ENCODE data around the gene ASL.
"Not testable (repeated sequence)": the region's sequence is repeated elsewhere in the genome, so short reads cannot be mapped to it uniquely, and the experiment has no call there.

The ASL gene

GRCh38 chr7:66055321-66055956, 20.2 kb upstream of the ASL start:
- FAIRE-seq: no peak
- no peak for DNase-seq (ENCODE audit: insufficient read length, low spot score)
- TF ChIP-seq, protein P1, sequence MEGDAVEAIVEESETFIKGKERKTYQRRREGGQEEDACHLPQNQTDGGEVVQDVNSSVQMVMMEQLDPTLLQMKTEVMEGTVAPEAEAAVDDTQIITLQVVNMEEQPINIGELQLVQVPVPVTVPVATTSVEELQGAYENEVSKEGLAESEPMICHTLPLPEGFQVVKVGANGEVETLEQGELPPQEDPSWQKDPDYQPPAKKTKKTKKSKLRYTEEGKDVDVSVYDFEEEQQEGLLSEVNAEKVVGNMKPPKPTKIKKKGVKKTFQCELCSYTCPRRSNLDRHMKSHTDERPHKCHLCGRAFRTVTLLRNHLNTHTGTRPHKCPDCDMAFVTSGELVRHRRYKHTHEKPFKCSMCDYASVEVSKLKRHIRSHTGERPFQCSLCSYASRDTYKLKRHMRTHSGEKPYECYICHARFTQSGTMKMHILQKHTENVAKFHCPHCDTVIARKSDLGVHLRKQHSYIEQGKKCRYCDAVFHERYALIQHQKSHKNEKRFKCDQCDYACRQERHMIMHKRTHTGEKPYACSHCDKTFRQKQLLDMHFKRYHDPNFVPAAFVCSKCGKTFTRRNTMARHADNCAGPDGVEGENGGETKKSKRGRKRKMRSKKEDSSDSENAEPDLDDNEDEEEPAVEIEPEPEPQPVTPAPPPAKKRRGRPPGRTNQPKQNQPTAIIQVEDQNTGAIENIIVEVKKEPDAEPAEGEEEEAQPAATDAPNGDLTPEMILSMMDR (IDR thresholded peaks at IDR 0.05; ENCODE audit: insufficient read depth, missing control alignments): no peak

- TF ChIP-seq, protein P1 (IDR thresholded peaks at IDR 0.05; ENCODE audit: insufficient read depth, missing control alignments): no peak
- no peak for DNase-seq (ENCODE audit: insufficient read length, low spot score)
- FAIRE-seq: no peak
Measured at GRCh38 chr7:66060796-66061195, 14.8 kb upstream of the ASL start.

DNA sequence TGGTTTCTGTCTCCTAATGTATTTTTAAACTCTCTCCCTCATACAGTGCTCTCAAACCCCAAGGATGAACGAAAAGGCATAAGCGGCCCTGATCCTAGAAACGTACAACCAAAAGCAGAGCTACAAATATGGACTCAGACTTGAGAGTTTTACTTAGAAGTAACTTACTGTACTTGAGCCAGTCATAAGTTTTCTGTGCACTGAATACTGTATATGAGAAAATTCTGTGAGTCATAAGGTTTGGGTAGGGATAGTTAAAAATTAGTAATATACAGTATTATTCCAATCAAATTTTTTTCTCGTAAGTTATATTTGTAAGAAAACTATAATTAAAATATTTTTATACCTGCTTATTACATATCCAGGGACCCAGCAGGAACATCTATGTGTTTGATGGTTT, 5.9 kb upstream of the ASL start:
- TF ChIP-seq, protein P1 (IDR thresholded peaks at IDR 0.05; ENCODE audit: insufficient read depth, missing control alignments): no peak
- FAIRE-seq: no peak
- no peak for DNase-seq (ENCODE audit: insufficient read length, low spot score)

DNA sequence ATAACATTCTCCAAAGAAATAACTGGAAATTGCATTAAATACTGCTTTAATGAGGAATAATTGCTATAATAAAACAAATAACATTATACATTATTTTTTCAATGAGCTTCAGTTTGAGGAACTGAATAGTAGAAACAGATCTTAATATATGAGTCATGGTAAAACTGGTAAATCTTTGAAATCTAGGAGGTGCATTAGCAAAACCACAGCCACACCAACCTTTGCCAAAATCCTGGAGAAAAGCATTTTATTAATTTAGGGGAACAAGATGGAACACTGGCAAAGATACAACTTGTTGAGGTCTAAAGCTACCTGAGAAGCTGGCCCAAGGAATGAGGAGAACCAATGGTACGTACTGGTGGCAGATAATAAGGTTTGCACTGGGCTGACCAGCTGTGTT, 5.4 kb upstream of the ASL start:
- DNase-seq (ENCODE audit: insufficient read length, low spot score) (no peak), FAIRE-seq (no peak)
- TF ChIP-seq, protein P1 (IDR thresholded peaks at IDR 0.05; ENCODE audit: insufficient read depth, missing control alignments): no peak

- not testable (repeated sequence) for FAIRE-seq
Measured at GRCh38 chr7:66072208-66072607, 3.4 kb upstream of the ASL start.

DNA sequence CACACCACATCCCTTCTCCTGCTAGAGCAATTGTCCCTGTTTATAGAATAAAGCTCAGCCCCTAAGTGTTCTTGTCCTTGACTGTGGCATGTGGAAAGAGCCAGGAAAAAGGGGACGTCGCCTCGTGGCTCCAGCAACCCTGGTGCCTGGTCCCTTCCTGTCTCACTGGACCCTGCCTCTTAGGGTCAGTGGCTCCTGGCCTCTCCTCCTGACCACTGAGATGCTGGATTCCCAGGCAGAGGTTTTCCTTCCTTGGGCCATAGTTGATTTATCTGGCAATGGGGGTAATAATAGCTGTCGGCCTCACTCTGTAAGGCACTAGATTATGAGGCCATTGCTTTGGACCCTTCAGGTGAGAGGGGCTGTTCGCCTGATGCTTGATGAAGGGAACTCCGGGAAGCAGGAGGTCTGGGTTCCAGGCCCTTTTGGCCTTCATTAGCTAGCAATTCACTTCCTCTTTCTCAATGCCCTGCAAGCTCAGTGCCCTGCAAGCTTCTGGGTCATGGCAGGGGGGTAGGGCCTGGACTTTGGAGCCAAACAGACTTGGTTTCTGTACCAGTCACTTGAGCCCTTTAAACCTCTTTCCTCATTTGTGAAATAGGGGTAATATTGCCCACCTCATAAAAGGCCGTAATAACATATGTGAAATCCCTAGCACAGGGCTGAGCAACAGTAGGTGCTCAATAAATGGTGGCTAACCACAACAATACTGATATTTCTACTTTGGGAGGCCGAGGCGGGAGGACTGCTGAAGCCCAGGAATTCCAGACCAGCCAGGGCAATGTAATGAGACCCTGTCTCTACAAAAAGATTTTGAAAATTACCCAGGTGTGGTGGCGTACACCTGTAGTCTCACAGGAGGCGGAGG, 1.1 kb downstream of the ASL start:
- DNase-seq (ENCODE audit: insufficient read length, low spot score) (no peak), FAIRE-seq (no peak)
- TF ChIP-seq, protein P1 (IDR thresholded peaks at IDR 0.05; ENCODE audit: insufficient read depth, missing control alignments): no peak

More at GRCh38 chr7:66072208-66072607, 3.4 kb upstream of the ASL start:
- not testable (repeated sequence) for DNase-seq (ENCODE audit: insufficient read length, low spot score)

DNA sequence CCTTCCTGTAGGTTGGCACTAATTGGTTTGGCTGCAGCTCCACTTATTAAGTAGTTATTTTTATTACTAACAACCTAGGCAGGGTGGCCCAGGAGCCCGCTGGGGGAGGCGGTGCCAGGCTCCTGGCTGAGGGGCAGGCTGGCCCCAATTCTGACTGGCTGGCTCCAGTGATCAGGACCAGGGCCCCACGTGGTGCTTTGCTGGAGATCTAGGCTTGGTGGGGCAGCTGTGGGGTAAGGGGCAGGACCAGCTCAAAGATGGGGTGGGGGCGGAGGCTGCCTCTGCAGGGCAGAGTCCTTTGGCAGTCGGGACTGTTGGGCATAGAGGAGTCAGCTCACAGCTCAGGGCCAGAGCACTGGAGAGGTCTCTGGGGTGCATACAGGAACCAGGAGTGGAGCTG, 2.4 kb downstream of the ASL start:
- FAIRE-seq (no peak), DNase-seq (ENCODE audit: insufficient read length, low spot score) (no peak)
- TF ChIP-seq, protein P1 (IDR thresholded peaks at IDR 0.05; ENCODE audit: insufficient read depth, missing control alignments): no peak

All from D721Med (cell line).